Bone marrow (tissue), 2 donors: Measurements from ENCODE around the gene CABLES1.
"Not testable (repeated sequence)": the region's sequence is repeated elsewhere in the genome, so short reads cannot be mapped to it uniquely, and the experiment has no call there.

ENCODE experiments used
- DNase-seq, 2 donors: peaks; one replicate each; lab custom pipeline; 2025; lab: John Stamatoyannopoulos, UW

CABLES1 gene

DNA sequence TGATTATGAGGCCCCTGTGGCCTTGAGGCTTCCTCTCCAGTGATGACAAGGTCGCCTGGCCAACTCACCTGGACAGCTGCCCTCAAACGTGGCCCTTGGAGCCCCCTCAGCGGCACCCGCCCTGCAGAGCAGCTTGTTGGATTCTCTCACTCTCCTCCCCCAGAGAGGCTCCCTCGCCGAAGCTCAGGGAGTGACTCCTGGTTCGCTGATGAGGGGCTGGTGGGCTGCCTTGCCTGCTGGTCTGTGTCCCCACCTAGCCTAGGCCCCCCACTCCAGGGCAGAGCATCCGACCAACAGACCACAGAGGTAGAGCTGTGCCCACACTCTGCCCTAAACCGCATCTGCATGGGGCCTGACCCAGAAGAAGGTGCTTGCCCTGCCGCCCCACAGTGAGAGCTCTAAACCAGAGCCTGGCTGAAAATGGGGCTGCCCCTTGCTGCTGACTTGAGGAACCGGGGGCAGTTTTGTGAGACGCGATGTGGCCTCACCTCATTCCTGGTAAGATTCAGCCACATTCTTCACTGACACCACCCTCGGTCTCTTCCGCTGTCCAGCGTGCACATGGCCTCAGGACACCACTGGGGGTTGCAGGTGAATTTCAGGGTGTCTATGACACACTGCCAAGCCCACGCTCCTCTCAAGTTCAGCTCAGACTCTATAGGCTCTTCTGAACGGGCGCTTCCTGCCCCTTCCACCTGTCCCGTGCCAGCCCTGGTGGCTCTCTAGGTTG is 131.6 kb downstream of the CABLES1 start:
- no peak for DNase-seq

DNA sequence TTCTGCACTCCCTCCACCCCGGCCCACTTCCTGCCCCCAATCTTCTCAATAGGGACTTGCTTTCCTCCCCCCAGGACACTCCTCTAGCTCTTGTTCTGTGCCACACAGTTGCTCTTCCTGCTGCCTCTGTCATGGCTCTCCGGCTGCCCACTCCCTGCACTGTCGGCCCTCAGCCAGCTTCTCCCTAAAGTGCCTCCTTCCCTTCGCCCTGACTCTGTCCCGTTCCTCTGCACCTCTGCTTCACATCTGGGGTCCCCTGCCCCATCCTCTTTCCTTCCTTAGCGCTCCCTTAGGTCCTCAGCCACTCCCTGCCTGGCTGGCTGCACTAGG is 132.1 kb downstream of the CABLES1 start:
- DNase-seq: no peak

DNA sequence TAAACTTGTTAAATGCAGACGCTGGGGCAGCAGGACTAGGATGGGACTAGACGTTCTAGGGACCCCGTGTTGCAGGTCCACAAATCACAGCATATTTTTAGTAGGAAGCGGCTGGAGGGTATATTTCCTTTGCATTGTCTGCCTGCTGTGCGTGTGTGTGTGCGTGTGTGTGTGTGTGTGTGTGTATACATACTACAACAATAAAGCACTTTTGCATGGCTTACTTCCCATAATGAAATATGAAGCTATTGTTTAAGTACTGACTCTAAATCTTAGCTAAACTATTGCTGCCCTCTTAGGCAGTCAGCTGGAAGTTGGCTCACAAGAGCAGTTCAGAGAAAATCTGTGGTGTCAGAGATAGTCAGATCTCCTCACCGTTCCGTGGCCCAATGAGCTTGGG is 133.4 kb downstream of the CABLES1 start:
- no peak for DNase-seq

DNA sequence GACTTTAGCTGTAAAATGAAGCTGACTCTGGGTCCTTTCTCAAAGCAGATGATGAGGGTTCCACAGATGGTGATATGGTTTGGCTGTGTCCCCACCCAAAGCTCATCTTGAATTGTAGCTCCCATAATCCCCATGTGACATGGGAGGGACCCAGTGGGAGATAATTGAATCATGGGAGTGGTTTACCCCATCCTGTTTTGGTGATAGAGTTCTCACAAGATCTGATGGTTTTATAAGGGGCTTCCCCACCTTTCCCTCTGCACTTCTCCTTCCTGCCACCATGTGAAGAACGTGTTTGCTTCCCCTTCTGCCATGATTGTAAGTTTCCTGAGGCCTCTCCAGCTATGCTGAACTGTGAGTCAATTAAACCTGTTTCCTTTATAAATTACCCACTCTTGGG is 133.8 kb downstream of the CABLES1 start:
- DNase-seq: peak in 1 of 2 donors; percentile 29

DNA sequence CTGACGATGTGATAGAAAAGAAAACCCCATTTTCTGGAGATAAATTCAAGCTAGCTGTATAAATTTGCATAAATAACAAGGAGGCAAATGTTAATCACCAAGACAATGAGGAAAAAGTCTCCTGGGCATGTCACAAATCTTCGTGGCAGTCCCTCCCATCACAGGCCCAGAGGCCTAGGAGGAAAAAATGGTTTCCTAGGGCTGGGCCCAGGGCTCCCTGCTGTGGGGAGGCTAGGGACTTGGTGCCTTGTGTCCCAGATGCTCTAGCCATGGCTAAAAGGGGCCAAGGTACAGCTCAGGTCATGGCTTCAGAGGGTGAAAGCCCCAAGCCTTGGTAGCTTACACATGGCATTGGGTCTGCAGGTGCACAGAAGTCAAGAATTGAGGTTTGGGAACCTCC is 134.6 kb downstream of the CABLES1 start:
- no peak for DNase-seq

DNA sequence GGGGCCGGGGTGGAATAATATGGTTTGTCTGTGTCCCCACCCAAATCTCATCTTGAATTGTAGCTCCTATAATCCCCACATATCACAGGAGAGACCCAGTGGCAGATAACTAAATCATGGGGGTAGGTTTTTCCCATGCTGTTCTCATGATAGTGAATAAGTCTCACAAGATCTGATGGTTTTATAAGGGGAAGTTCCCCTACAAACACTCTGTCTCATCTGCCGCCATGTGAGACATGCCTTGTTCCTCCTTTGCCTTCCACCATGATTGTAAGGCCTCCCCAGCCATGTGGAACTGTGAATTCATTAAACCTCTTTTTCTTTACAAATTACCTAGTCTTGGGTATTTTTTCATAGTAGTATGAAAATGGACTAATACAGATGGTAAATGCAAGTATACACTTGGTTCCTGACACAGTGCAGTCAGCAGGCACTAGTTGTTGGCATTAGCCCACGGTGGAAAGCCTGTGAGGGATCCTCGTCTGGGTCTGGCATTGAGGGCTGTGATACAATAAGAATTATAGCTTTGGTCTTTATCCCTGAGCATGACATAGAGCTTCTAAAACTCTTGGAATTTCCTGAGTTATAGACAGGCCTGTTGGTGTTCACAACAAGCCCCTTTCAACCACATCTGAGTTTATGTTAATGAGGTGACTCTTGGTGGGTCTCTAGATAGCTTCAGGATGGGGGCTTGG is 135.8 kb downstream of the CABLES1 start:
- no peak for DNase-seq

DNA sequence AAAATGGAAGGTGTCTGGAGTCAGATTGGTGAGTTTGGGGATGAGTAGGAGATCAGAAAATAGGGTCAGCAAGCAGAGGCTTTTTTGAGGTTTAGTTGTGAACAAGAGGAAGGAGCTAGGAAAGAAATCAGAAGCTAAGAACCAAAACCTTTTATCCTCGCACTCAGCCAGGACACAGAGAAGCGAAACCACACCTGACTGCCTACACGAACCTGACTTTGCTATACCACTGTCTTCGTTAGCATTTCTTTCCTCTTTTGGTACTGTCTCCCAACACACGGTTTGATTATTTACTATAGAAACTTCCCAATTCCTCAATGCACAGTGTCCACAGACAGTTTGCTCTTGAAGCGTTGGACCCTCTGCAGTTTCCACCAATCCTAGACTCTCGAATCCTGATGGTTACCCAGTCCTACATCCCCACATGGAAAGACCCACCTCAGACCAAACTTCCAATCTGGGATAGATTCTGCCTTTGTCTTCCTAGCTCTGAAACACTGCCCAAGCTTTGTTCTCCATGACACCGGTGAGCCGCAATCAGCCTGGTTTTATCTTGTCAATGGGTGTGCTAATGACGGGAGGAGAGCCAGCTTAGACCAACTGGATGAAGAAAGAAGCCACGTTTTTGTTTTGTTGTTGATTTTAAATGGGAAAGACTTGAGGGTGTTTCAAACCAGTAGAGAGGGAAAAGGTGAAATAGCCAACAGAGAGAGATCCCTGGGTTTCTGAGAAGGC is 137.4 kb downstream of the CABLES1 start:
- no peak for DNase-seq

DNA sequence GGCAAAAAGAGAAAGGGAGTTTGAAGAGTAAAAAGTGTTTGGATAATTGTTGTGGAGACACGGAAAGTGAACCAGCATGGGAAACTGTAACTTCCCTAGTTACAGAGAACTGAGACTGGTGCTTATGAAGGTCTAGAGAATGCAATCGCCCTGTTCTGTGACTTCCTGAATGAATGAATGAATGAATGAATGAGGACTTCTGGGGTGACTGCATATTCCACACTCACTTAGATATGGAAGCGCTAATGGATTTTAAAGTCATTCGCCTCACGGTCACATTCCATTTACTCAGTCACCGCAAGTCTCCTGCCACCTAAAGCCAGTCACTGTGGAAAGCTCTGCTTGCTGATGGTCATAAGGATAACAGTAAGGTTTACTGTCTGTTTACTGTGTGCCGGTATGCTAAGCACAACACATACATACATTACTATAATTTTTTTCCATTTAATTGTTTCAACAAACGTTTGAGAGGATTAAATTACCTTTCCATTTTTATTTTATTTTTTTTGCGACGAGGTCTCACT is 138.2 kb downstream of the CABLES1 start:
- no peak for DNase-seq

DNA sequence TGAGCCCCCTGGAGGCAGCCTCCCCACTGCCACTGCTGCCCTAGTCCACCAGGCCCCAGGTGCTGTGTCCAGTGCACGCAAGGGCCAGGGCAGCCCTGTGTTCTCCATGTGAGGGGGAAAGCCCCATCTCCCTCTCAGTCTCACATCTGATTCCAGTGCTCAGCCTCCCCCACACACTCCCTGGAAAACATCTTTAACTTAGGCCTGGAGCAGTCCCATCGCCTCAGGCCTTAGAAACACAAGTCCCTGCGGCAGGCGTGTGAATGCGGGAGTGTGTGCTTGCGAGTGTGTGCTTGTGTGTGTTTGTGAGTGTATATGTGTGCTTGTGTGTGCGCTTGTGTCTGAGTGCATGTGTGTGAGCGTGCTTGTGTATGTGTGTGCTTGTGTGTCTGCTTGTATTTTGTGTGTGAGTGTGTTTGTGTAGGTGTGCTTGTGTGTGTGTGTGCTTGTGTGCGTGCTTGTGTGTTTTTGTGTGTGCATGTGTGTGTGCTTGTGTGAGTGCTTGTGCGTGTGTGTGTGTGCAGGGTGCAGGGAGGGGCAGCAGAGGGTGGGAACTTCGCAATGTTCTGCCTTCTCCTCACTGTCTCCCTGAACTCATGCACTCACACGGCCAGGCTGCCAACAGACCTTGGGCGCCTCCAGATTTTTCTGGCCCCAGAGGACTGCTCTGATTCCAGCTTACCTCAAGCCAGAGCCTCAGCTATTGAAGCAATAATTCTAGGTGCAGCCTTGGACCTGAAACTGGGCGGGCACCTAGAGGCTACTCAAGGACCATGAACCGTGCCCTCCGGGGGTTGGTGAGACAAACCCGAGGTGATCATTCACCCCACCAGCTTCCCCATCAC is 139.6 kb downstream of the CABLES1 start:
- no peak for DNase-seq

DNA sequence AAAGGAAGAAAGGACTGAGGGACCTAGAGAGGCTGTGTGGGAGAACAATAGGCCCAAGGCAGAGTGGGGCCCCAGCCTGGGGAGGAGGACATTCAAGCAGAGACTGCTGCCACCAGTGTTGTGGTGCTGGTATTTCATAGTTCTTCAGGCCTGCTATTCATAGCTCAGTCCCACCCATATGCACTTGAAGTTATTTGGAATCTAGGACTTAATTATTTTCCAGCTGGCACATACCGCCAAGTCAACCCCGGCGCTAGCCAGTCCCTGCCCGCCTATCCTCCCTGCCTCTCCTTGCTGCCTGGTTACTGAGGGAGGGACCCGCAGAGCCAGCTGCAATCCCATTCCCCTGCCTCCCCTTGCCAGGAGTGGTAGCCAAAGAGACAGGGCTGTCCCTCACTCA is 141.2 kb downstream of the CABLES1 start:
- no peak for DNase-seq

DNA sequence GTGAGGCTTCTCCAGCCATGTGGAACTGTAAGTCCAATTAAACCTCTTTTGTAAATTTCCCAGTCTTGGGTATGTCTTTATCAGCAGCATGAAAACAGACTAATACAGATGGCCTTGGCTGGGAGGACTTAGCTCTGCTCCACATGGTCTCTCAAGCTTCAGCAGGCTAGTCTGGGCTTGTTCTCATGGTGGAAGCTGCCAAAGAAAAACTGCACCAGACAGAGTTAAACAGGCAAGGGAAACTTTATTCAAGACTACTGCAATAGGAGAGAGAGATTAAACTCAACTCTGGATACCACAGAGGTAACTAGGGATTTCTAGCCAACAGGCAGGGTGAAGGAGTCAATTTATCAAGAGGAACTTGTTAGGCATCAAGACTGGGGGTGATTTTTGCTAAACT is 142.1 kb downstream of the CABLES1 start:
- no peak for DNase-seq

DNA sequence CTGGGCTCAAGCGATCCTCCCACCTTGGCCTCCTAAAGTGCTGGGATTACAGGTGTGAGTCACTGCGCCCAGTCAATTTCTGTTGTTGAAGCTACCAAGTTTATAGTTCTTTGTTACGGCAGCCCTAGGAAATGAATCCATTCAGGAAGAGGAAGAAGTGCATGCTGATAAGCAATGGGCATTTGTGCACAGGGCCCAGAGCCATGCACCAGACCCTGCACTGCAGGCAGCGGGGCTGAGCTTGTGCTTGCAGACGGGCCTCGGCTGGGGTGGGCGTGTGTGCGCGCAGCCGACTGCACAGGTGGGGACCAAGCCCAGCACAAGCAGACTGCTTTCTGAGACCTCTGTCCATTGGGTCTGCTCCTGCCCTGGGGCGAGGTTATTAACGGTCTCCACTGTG is 144.6 kb downstream of the CABLES1 start:
- DNase-seq: no peak

DNA sequence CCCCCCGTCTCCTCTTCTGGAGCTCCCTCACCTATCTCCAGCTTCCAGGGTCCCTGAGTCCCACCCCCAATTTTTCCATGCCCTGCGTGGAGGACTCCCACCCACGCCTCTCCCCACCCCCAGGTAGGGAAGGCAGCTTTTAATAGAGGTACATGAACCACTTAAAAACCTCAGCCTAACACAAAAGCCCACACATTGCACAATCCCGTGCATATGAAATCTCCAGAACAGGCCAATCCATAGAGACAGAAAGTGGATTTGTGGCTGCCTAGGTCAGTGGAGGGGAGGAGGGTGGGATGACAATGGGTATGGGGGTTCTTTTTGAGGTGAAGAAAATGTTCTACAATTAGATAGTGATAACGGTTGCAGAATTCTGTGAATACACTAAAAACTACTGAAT is 145.6 kb downstream of the CABLES1 start:
- DNase-seq: no peak

DNA sequence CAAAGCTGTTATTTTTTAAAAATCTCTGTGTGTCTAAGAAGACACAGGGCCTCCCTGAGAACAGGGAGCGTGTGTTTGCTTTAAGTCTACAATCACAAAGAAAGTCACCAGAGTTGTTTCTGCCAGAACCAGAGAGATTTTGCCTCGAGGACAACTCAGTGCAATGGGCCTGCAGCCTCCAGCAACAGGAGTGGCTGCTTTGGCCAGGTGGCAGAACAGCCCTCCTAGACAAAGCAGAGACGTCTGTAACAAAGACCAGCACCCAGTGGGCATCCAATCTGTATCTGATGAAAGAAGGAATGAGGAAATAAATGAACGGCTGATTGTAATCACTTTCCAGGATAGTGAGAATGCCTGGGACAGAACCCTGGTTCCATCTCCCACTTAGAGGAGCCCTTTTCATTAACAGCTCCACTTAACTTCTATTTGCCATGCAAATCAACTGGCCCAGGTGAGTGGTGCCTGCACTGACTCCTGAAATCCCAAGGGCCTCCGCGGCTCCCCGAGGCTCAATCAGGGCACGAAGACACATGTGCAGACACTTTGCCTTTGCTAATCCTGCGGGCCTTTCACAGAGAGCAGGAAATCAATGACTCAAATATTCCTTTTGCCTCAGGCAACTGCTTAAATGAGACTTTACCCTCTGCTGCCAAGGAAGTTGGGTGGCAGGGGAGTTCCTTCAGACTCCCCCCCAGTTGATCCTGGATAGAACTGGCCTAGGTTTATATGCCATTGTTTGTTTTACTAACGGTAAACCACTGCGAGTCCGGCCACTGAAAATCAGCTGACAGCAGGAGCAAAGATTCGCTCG is 146.5 kb downstream of the CABLES1 start:
- DNase-seq: no peak

DNA sequence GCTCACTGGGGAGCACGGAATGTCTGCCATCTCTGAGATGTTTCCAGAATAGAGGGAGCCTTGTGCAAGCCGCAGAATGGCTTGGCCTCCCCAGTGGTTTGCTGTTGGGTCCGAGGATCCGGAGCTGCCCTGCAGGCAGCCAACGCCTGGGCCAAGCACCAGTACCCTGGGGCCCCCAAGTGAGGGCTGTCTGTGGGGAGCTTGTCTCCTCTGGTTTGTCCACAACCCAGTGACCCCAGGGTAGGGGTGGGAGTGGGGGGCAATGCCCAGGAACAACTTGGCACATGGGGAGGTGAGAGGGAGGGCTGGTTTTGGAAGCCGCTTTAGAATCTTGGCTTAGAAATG is 147.1 kb downstream of the CABLES1 start:
- DNase-seq: no peak

DNA sequence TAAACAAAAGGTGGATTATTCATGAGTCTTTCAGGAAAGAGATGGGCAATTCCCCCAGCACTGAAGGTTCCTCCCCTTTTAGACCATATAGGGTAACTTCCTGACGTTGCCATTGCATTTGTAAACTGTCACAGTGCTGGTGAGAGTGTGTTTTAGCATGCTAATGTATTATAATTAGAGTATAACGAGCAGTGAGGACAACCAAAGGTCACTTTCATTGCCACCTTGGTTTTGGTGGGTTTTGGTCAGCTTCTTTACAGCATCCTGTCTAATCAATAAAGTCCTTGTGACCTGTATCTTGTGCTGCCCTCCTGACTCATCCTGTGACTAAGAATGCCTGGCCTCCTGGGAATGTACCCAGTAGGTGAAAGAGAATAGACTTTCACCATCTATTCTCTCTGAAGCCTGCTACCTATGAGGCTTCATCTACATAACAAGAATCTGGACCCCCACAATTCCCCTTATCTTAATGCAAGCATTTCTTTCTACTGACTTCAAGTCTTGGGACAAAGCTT is 148.7 kb downstream of the CABLES1 start:
- no peak for DNase-seq

DNA sequence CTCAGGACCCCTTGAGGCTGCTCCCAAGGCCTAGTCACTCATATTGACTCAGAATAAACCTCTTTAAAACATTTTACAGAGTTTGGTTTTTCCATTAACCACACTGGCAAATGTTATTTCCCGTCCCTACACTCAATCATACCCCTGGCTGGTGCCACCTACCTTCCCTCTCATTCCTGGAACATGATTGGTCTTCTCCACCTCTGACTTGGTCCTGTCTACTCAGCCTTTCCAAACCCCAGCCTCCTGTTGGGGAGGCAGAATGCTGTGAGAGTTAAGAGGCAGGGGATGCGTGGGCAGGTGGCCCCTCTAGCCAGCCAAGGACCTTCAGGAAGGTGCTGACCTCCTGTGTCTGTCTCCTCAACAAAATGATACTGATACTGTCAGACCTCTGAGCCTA is 149.3 kb downstream of the CABLES1 start:
- no peak for DNase-seq

DNA sequence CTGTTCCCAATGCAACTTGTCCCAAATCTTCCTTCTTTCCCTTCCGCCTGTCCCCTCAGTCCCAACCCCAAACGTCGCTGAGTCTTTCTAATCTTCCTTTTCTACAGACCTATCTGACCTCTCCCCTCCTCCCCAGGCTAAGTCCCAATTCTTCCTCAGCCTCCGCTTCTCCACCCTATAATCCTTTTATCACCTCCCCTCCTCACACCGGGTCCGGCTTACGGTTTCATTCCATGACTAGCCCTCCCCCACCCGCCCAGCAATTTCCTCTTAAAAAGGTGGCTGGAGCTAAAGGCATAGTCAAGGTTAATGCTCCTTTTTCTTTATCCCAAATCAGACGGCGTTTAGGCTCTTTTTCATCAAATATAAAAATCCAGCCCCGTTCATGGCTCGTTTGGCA is 150.3 kb downstream of the CABLES1 start:
- DNase-seq: not testable (repeated sequence)

DNA sequence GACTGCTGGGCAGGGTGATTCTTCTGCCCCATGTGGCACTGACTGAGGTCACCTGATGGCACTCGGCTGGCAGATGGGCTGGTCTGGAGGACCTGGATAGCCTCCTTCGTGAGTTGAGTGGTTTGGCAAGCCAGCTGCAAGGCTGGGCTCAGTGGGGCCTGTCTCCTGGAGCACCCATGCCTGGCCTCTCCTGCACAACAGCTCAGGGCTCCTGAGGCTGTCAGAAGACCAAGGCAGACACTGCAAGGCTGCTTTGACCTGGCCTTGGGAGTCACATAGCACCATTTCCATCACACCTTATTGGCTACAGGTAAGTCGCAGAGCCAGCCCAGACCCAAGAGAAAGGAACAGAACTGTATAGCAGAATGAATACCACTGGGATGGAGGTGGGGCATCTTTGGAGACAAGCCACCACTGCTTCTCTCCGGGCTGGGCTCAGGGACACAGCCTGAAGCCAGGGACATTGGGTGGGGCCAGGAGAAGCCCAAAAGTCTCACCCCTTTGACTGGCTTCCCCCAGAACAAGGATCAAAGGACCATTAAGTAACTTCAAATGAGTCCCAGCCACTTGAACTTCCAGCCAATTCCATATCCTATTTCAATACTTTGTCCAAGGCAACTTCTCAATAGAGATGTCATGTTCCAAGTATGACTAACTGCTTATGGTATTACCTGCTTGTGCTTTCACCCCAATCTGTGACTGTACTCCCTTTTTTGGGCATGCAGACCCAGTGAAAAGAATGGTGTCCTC is 156.3 kb downstream of the CABLES1 start:
- DNase-seq: no peak

DNA sequence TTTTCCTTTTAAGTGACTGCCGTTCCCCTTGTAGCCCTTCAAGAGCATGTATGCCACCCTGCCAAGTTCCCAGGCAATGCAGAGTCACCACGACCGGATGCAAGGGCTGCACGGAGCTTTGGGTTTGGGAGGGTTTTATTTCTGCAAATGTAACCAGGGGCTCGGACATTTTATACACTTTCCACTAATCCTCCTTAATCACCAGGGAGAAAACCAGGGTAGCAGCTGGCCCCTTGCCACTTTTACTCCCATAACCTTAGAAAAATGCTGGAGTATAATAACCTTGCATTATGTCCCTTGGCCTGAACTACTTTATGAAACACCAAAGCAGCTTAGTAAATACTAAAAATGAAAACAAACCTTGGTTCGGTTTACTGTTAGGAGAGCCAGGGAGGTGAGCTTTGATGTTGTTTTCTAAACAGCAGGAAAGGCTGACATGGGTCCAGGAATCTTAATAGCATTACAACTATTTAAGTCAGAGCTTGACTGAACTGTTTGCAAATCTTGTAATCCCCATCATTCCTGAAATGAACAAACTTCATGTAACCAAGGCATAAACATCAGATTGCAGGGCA is 165.0 kb downstream of the CABLES1 start:
- no peak for DNase-seq
